ENCODE data around the gene PYGL.
"Not testable (repeated sequence)": the region's sequence is repeated elsewhere in the genome, so short reads cannot be mapped to it uniquely, and the experiment has no call there.

PYGL gene

DNA sequence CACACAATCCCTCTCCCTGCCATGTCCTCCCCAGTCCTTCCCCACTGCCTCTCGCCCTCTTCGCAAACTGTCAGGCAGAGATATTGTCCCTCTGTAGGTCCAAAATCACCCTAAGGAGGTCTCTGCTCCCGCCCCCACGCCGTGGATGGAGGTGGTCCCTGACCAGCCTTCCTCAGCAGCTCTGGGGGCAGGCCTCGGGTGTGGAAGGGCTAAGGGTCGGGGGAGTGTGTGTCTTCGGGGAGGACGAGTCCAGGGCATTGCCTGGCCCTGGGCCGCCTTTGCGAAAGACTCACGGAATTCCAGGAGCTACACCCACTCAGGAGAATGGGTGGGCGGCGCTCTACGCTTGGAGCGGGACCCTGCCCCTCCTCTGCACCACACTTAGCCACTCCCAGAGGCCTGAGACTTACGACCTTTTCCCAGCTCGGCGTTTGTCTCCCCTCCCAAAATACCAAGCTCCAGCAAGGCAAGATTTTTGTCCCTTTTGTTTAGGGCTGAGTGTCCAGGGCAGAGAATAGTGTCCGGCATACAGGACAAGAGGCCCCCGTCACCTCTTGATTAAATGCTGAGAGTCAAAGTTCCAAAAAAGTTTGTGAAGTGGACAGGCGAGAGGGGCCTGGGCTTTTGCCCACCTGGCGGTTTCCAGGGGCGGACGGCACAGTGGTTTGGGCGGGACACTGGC lies 881 bp downstream of the PYGL start:
- no peak for TF ChIP-seq CTCF (IDR thresholded peaks at IDR 0.05; ENCODE audit: low read depth, low read length, missing control alignments)
- in situ Hi-C loops (cut with HindIII; ENCODE audit: low pct_ligation_motif_present, low sequenced_read_pairs) = no loop called here
- H3K27ac ChIP-seq = no peak overlapping the region
- no peaks in the 10 kb centered on the region for H3K27me3 ChIP-seq (replicated peaks)
- peak overlapping the region; percentile 80 for H3K4me3 ChIP-seq (ENCODE audit: low read depth, low read length)
- H3K36me3 ChIP-seq (replicated peaks) = no peaks in the 10 kb centered on the region
- no peak for DNase-seq

GRCh38 chr14:50941638-50942037 lies 2.6 kb downstream of the PYGL start:
- H3K36me3 ChIP-seq (replicated peaks); DNase-seq; in situ Hi-C loops (cut with HindIII; ENCODE audit: low pct_ligation_motif_present, low sequenced_read_pairs); H3K27ac ChIP-seq; H3K4me3 ChIP-seq (ENCODE audit: low read depth, low read length); H3K27me3 ChIP-seq (replicated peaks): not testable (repeated sequence)

DNA sequence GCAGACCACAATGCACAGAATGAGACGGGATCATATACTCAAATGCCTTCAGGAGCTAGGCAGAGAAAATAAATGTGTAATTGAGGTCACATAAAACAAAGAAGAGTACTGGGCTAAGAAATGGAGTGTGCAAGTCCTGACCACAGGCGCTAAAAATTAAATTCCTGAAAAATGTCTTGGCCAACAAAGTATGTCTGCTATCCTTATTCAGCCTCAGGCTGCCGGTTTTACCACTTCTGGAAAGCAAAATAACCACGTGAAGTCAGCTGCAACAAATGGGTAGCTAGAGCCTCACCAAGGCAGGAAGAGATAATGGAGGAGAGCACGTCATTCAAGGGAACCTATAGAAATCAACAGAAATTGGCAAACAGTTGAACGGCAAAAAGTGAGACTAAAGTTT lies 3.1 kb downstream of the PYGL start:
- Histone ChIP-seq H3K27ac (no peak overlapping the region), H3K27me3 (replicated peaks) (no peaks in the 10 kb centered on the region), H3K36me3 (replicated peaks) (no peaks in the 10 kb centered on the region), H3K4me3 (ENCODE audit: low read depth, low read length) (no peak overlapping the region)
- DNase-seq = no peak
- in situ Hi-C loops (cut with HindIII; ENCODE audit: low pct_ligation_motif_present, low sequenced_read_pairs) = no loop called here
- no peak for TF ChIP-seq CTCF (IDR thresholded peaks at IDR 0.05; ENCODE audit: low read depth, low read length, missing control alignments)

GRCh38 chr14:50937800-50938199 lies 6.5 kb downstream of the PYGL start:
- no peaks in the 10 kb centered on the region for H3K27me3 ChIP-seq (replicated peaks)
- H3K27ac ChIP-seq = no peak overlapping the region
- in situ Hi-C loops (cut with HindIII; ENCODE audit: low pct_ligation_motif_present, low sequenced_read_pairs) = no loop called here
- peaks cover 13% of the 10 kb centered on the region for H3K36me3 ChIP-seq (replicated peaks)
- no peak overlapping the region for H3K4me3 ChIP-seq (ENCODE audit: low read depth, low read length)
- no peak for TF ChIP-seq CTCF (IDR thresholded peaks at IDR 0.05; ENCODE audit: low read depth, low read length, missing control alignments)
- no peak for DNase-seq

GRCh38 chr14:50937325-50937724 lies 7.0 kb downstream of the PYGL start:
- no peak overlapping the region for H3K27ac ChIP-seq
- H3K36me3 ChIP-seq (replicated peaks) = peaks cover 13% of the 10 kb centered on the region
- DNase-seq = no peak
- no peaks in the 10 kb centered on the region for H3K27me3 ChIP-seq (replicated peaks)
- in situ Hi-C loops (cut with HindIII; ENCODE audit: low pct_ligation_motif_present, low sequenced_read_pairs) = no loop called here
- no peak overlapping the region for H3K4me3 ChIP-seq (ENCODE audit: low read depth, low read length)
- no peak for TF ChIP-seq CTCF (IDR thresholded peaks at IDR 0.05; ENCODE audit: low read depth, low read length, missing control alignments)

DNA sequence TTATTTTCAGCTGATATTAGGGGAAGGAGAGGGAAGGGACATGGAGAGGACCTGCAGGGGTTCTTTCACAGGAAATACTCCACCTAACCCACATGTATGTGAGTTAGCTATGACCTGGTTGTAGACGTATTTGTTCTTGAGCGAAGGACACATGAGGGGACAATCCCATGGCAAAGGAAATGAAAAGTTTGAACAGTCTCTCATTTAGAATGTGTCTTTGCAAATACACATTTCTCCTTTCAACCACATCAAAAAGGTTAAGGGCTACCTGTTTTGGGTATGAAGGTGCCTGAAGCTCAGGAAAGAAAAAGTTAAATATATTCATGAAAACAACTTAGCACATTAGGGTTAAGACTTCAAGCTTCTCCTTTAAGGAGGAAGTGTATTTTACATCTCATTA lies 7.4 kb downstream of the PYGL start:
- in situ Hi-C loops (cut with HindIII; ENCODE audit: low pct_ligation_motif_present, low sequenced_read_pairs) = no loop called here
- no peak for TF ChIP-seq CTCF (IDR thresholded peaks at IDR 0.05; ENCODE audit: low read depth, low read length, missing control alignments)
- Histone ChIP-seq H3K27me3 (replicated peaks) (no peaks in the 10 kb centered on the region), H3K27ac (no peak overlapping the region), H3K4me3 (ENCODE audit: low read depth, low read length) (no peak overlapping the region), H3K36me3 (replicated peaks) (peaks cover 13% of the 10 kb centered on the region)
- DNase-seq = no peak
